GM12891 (cell line): ENCODE measurements around the gene ENTPD1.
A peak's percentile ranks its signal among the peaks of the same experiment; 100 is the strongest.

Source experiments
- DNase-seq: peaks from one replicate; pipeline ENCODE4 v3.0.0; 2011; ENCODE audit warnings: low spot score; ENCODE audit not compliant: insufficient read length
- FAIRE-seq: peaks from 2 replicates; lab custom pipeline; 2011; peaks lifted over from hg19 to GRCh38; lab: Jason Lieb, UNC
- PAX5 ChIP-seq: IDR thresholded peaks from 2 replicates; pipeline ENCODE4 v1.6.1; 2011; ENCODE audit warnings: low read length, moderate library complexity, mild to moderate bottlenecking; ENCODE audit not compliant: insufficient read depth, severe bottlenecking
- POLR2A ChIP-seq: IDR thresholded peaks from 2 replicates; pipeline ENCODE4 v1.6.1; 2011; ENCODE audit warnings: low read depth, low read length, control low read depth
- POLR2AphosphoS5 ChIP-seq: IDR thresholded peaks from 2 replicates; pipeline ENCODE4 v1.6.1; 2011; ENCODE audit warnings: low read depth, low read length, control low read depth
- POU2F2 ChIP-seq: IDR thresholded peaks from 2 replicates; pipeline ENCODE4 v1.6.1; 2011; ENCODE audit warnings: low read depth, mild to moderate bottlenecking, control low read depth, low read length, moderate library complexity
- SPI1 ChIP-seq: IDR thresholded peaks from 2 replicates; pipeline ENCODE4 v1.6.1; 2011; ENCODE audit warnings: low read depth, low read length, control low read depth
- TAF1 ChIP-seq: IDR thresholded peaks from 2 replicates; pipeline ENCODE4 v1.6.1; 2011; ENCODE audit warnings: low read depth, low read length, control low read depth

The ENTPD1 gene

DNA sequence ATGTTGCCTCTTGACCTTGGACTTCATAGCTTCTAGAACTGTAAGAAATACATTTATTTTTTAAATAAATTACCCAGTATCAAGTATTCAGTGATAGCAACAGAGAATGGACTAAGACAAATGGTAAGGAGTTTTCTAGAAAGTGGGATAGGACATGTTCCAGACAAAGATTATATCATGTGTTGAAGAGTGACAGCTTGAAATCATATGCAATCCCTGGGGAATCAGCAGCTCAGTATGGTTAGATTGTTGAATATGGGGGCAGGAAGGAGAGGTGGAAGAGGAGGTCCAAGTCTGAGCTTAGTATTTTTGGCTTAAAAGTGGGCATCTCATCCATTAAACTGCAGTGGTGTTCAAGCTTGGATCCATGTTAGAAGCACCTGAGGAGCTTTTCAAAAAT, 74.1 kb downstream of the ENTPD1 start:
- DNase-seq (no peak), FAIRE-seq (peak; percentile 68)
- TF ChIP-seq POLR2AphosphoS5 (no peak), SPI1 (no peak), POLR2A (no peak), PAX5 (no peak), TAF1 (no peak), POU2F2 (no peak)

DNA sequence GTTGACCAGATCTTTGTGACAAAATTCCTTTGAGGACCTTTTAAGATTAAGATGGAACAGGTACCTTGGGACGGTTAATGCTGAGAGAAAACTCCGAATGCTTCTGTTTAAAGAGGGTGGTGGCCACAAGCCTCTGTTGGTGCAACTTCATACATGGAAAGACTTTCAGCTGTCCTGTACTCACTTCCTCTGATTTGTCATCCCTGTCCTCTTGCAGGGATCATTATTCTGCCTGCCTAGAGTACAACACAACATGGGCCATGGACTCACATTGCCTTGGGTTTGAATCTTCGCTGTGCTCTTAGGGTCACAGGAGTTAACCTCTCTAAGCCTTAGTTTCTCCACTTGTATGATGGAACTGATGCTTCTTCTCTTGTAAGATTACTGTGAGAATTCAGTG, 75.1 kb downstream of the ENTPD1 start:
- FAIRE-seq (no peak), DNase-seq (no peak)
- TF ChIP-seq POLR2A (peak; percentile 42; the same call in 1 of the 2 replicates), SPI1 (peak; percentile 75), POLR2AphosphoS5 (0 out of 2 replicates have a peak, but pooled peaks have one; percentile 17), TAF1 (no peak)

DNA sequence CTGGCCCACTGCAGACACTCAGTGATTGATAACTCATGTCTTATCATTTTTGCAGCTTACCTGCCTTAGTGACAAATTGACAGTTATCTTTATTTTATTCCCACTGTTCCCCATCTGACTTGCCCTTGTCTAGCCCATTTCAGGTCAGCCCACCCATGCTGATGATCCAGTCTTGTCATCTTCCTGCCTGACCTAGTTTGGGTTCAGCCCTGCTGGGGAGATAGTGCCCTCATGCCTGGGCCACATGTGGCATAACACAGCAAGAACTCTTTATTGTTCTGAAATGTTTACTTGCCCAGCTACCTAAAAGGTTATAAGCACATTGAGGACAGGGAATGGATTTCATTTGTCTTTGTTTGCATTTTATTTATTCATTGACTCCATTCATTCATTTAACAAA, 75.6 kb downstream of the ENTPD1 start:
- no peak for DNase-seq
- no peak for FAIRE-seq
- TF ChIP-seq SPI1, result no peak
- TF ChIP-seq TAF1, result no peak
- no peak for TF ChIP-seq POU2F2
- TF ChIP-seq POLR2AphosphoS5, result peak; percentile 15; the same call in 1 of the 2 replicates
- TF ChIP-seq POLR2A, result no peak
- no peak for TF ChIP-seq PAX5

DNA sequence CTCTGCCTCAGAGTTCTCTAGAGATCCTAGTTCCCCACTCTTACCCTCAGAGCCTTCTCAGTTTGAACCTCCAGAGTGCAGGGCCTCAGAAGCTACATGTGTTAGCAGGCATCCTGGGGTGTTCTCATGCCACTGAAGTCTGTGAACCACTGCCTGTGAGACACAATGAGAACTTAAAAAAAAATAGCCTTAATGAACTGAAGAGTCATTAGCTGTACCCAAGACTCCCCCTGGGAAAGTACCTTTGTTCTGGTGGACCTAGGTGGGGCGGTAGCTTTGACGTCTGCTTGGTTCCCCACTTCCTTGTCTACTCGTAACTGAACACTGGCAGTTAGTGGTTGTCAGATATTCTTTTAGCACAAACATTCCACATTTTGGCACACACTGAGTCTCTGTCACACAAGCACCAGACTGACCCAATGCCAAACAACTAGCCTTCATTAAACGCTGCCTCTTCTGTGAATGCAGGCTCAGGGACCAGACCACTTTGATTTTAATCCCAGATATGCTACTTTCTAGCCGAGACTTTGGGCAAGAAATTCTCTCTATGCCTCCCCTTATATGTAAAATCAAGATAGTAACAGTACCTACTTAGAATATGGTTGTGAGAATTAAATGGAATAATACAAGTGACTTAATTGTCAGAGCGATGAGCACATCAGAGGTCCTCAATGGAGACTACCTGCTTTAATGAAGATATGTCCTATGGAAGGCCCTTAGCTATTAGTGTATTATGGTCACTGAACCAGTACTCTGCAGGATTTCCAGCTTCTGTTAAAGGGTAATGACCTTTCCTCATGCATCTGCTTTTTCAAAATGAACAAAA, 76.5 kb downstream of the ENTPD1 start:
- TF ChIP-seq SPI1, result peak; percentile 86
- TF ChIP-seq TAF1, result peak; percentile 70; the same call in 1 of the 2 replicates
- TF ChIP-seq PAX5, result no peak
- peak; percentile 77 for TF ChIP-seq POLR2AphosphoS5
- peak; percentile 84 for TF ChIP-seq POU2F2
- peak; percentile 85 for TF ChIP-seq POLR2A
- peak; percentile 98 for FAIRE-seq
- DNase-seq, result peak; percentile 20

DNA sequence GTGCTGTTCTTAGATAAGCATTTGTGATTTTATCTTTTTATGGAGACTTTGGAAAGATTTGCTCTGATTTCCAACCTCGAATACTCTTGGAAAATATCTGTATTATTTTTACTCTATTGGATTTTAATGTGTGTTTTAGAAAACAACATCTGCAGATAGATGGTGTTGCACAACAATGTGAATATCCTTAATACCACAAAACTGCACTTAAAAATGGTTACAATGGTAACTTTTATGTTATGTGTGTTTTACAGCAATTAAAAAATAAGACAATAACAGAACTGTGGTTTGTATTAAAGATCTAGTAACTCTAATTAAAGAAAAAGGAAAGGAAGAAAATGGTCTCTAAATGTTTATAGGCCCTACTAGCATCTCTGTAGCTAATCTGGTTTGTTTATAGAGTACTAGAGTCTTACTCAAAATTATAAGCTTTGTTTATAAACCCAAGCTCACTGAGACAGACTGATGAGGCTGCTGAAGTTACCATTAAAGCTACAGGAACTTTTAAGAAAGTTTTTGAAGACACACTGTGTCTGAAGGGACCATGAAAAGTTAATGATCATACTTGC, 77.2 kb downstream of the ENTPD1 start:
- no peak for TF ChIP-seq POU2F2
- DNase-seq (no peak), FAIRE-seq (no peak)

DNA sequence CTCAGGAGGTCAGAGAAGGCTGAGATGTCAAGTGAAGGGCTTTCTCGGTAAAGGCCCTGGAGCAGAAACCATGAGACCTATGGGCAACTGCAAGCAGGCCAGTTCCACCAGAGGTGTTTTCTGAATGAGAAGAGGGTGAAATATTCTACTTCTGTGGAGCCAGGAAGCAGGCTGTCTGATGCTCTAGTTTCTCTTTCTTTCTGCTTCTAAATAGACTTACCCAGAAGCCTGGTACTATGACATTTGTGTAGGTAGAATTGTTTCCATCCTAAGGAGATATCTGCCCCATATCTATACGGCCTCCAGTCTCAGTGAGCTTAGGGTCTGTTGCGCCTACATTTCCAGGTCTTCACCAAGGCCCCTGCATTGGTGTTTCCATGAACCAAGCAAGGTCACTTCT, 78.4 kb downstream of the ENTPD1 start:
- DNase-seq (no peak), FAIRE-seq (peak; percentile 76)

DNA sequence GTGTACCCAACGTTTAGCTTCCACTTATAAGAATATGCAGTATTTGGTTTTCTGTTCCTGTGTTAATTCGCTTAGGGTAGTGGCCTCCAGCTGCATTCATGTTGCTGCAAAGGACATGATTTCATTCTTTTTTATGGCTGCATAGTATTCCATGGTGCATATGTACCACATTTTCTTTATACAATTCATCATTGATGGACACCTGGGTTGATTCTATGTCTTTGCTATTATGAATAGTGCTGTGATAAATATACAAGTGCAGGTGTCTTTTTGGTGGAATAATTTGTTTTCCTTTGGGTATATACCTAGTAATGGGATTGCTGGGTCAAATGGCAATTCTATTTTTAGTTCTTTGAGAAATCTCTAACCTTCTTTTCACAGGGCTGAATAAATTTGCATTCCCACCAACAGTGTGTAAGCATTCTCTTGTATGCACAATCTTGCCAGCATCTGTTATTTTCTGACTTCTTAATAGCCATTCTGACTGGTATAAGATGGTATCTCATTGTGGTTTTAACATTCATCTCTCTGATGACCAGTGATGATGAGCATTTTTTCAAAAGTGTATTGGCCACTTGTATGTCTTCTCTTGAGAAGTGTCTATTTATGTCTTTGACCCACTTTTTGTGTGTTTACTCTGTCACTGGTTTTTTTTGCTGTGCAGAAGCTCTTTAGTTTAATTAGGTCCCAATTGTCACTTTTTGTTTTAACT, 79.3 kb downstream of the ENTPD1 start:
- TF ChIP-seq POLR2AphosphoS5 (no peak), SPI1 (no peak), POU2F2 (no peak), TAF1 (no peak), POLR2A (no peak), PAX5 (no peak)
- DNase-seq, result no peak
- peak; percentile 86 for FAIRE-seq

More for the DNA sequence above, 78.4 kb downstream of the ENTPD1 start:
- TF ChIP-seq PAX5 (no peak), TAF1 (no peak), POLR2AphosphoS5 (no peak; the same call in 1 of the 2 replicates), SPI1 (peak; percentile 46), POU2F2 (no peak), POLR2A (peak; percentile 43)

DNA sequence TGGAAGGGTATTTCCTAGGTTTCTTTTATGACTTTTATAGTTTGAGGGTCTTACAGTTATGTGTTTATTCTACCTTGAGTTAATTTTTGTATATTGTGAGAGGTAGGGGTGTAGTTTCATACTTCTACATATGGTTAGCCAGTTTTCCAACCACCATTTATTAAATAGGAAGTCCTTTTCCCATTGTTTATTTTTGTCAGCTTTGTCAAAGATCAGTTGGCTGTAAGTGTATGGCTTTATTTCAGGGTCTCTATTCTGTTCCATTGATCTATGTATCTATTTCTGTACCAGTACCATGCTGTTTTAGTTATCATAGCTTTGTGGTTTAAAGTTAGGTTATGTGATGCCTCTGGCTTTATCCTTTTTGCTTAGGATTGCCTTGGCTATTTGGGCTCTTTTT, 79.9 kb downstream of the ENTPD1 start:
- peak; percentile 66 for FAIRE-seq
- no peak for DNase-seq
- no peak for TF ChIP-seq POLR2A
- no peak; the same call in 1 of the 2 replicates for TF ChIP-seq POLR2AphosphoS5
- no peak for TF ChIP-seq SPI1

DNA sequence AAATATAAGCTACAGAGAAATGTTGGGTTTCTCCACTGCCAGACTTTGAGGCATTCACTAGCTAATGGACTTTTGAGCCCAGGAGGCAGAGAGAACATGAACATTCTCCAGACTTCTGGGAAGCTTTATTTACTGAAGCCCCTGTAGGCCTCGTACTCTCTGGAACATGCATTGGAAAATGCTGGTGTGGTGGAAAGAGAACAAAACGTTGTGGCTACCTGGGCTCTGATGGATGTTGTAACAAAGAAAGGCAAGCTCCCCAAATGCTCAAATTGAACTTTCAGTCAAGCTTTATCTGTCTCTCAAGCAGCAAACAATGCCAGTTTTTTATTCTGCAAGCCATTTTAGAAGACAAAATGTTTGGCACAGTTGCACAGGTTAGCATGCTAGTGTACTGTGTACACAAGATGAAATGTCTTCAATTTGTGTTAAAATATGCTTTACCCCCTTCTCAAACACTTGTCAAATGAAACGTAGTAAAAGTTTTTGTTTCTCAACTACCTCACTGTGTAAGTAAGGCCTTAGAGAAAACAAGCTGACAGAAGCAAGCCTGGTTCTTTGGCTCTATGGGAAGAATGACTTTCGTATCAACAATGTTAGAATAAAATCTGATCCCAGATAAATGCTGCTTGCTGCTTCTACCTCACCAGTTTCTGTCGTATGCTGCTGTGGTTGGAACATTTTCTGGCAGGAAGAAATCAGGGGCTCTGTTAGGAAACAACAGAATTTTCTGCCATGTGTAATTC, 80.8 kb downstream of the ENTPD1 start:
- no peak; the same call in 1 of the 2 replicates for TF ChIP-seq POLR2A
- TF ChIP-seq PAX5, result no peak
- no peak for TF ChIP-seq TAF1
- TF ChIP-seq POLR2AphosphoS5, result no peak; the same call in 1 of the 2 replicates
- TF ChIP-seq POU2F2, result no peak
- TF ChIP-seq SPI1, result no peak
- FAIRE-seq (no peak), DNase-seq (no peak)
